HG02981 (cell line): Measurements from ENCODE around the gene ZIC4.
A peak's percentile ranks its signal among the peaks of the same experiment; 100 is the strongest.

Experiments
- ATAC-seq: cut with Tn5 transposase; IDR thresholded peaks from one replicate; pipeline ENCODE4 v1.9.1; 2021; ENCODE audit warnings: mild to moderate bottlenecking, moderate library complexity; ENCODE audit not compliant: unreplicated experiment

Gene ZIC4

DNA sequence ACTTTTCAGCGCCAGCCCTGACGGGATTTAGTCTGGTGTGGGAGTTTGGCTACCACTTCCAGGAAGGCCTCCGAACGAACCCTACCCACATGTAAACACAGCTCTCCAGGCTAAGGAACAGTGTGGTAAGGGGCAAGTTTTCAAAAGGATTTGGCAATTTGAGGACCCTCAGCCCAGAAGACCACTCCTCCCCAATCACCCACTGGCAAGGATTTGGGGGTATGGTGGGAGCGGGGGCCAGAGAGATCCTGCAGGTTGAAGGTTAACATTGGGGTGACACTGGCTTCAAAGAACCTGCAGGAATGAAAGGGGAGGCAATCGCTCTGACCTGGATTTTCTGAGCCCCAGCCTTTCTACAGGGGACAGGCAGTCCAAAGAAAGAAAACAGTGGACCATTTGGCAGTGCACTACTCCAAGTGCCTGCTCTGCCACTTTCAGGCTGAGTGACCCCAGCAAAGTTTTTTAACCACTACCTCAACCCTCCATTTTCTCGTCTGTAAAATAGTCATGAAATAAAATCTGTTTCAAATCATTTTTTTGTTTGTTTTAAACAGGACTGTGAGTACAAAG, 34.5 kb downstream of the ZIC4 start:
- ATAC-seq = no peak

DNA sequence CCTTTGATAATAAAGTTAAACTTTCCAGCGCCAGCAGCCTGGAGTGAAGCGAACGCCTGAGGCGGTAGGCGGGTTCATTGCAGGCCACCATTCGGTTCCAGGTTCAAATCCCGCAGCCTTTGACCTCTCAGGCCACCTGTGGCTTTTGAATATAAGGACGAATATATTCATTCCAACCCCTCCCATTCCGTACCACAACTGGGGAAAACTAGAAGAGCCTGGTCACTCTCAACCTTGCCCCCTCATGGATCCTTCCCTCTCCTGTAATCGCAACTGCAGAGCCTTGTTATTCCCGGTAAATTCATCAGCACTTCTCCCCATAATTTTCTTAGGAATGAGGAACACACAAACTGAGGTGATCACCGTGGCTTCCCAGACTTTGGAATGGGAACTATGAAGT, 35.2 kb downstream of the ZIC4 start:
- ATAC-seq = no peak

DNA sequence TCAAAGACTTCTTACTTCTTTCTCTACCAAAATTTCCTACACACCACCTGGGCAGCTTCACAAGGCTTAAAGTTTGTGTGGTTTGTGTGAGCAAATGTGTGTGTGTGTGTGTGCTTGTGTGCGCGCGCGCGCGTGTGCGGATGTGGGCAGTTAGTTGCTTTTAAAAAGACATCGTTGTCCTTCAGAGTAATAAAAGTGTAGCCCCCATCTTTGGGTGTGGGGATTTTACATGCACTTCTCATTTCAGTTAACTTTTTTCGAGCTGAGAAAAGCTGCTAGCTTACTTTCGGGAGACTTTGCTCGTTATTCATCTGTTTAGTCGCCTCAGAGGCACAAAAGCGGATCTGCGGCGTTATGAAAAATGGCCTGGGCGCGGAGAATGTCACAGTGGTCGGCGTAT, 36.0 kb downstream of the ZIC4 start:
- no peak for ATAC-seq

DNA sequence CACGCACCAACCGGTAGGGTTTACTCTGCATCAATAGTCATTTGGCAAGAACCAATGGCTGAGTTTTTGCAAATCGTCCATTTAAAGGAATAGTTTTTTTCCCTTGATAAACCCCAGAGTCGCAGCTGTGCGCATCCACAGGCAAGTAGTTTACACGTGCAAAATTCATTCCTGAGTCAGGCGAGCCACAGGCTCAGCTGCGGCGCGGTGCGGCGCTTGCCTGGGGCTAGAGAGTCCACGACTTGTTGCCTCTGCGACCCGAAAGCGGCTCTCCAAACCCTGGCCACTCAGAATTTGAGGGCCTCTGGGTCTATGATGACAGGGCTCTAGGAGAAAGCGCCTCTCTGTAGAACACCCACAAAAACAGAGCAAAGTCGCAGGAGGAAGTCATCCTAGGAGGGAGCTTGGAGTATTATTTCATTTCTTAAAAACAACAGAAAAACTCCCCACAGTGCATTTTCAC, 36.7 kb downstream of the ZIC4 start:
- no peak for ATAC-seq

DNA sequence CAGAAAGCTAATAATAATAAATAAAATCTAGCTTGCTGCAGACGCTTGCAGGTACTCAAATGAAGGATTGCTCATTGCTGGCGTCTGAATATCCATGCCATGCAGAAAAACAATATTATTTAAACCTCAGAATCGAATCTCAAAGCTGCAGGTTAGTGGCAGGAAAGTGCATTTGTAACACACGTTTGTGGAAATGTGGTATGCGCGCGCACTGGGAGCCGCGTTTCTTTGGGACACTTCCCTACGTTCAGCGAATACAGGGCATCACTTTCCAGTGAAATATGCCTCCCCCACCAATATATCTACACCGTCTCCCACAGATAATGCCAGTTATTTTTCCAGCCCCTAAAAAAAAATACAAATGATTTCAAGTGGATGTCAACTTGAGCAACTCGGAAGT, 37.1 kb downstream of the ZIC4 start:
- ATAC-seq = no peak

DNA sequence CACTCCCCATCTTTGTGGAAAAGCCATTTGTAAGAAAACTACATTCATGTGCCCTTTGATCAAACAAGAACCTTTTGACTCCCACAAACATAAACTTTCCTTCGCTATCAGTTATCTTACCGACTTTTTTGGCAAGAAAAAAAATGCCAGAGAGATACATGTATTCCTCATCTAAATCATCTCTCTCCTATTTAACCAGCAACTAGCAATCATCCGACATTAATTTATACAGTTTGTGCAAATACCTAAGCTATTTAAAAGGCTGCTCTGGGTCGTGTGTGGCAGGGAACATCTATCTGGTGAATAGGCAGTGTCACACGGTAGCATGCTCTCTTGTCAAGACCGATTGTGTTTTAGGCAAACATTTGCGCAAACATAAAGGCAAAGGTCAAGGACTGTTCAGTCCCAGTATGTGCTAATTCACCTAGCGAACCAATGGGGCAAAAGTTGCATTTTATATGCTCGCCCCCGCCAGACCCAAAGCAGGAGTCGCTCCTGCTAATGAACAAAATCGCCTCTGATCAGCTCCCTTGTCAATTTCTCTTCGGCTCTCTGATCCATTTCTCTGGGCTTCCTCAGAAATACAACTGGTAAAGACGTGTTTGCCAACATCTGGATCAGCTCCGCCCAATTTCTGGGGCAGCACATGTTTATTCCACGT, 37.7 kb downstream of the ZIC4 start:
- no peak for ATAC-seq

DNA sequence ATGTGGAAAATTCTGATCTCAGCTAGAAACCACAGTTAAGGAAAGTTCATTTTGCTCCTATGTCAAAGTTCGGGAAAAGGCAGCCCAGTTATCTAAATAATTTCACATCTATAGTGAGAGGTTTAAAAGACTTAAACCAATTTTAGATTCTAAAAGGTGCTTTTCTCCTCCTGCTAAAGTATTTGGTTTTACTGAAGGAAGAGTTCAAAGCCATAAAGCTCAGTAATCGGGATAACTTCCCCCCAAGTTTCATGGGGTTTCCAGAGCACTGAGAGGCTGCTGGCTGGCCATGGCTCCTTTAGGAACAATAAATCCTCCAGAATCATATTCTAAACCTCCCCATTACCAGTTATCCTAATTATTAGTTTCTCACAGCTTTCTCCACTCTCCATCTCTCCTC, 38.2 kb downstream of the ZIC4 start:
- no peak for ATAC-seq

DNA sequence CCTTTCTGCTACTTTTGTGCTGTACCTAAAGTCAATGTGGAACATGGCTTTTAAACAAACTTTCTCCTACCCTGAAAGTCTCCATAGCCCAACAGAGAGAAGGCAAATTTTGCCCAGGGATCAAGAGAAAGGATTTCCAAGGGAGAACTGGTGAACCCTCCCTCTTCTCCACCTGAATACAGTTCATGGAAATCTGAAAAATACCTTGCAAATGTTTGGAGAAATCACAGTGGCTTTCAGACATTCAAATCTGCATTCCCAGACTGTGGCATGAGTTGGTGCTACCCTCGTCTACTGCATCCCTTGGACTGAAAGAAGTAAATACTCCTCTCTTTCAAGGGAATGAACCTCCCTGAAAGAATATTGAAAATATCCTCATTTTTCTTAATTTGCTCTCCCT, 38.7 kb downstream of the ZIC4 start:
- no peak for ATAC-seq

DNA sequence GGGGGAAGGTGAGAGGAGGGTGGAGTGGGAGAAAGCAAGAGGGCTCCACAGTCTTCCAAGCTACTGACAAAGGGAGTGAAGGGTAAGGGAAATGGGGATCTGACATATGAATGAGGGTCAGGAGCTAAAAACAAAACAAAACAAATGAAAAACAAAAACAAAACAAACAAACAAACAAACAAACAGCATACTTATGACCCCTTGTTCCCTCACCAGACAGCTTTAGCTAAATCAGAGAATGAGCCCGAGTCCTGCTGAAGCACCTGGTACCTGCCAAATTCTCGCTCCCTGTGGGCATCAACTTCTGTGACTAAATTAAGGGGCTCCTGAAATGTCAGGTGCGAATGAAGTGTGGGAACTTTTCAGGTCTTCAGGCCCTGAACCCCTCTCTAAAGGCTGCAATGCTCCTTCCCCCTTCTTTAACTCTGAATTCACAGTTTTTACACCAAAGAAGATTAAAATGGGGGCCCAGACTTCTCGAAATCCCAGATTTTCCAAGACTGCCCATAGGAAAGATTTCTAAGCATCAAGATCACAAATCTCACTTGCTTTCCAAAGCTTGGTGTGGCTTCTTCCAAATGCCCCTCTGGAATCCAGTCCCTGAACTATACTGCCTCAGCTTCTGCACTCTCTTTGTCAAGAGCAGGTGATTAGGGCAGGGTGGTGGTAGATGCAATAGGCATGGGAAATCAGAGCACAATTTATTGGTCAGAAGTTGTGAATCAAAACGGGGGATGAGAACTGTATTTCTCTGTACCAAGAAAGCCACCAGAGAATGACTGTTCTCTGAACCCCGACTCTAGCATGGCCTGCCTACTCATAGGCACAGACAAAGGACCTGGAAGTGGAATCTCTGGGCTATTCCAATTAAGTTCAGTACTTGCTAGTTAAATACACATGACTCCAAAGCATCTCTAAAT, 40.9 kb downstream of the ZIC4 start:
- no peak for ATAC-seq

DNA sequence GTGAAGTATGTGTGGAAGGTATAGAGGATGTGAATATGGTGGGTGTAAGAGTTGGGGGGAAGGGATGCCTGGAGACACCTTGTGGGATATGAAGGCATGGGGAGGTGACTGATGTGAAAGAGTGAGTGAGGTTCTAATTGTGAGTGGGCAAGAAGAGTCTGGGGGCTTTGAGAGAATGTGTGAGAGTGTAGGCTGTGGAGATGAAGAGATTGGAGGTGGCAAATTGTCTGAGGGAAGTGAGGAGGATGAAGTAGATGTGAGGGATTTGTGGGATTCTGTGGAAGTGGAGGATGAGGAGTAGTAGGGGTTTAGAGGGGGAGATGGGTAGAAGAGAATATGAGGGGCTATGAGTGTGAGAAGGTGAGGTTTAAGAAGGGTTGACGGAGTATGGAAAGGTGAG, 41.6 kb downstream of the ZIC4 start:
- ATAC-seq = no peak

DNA sequence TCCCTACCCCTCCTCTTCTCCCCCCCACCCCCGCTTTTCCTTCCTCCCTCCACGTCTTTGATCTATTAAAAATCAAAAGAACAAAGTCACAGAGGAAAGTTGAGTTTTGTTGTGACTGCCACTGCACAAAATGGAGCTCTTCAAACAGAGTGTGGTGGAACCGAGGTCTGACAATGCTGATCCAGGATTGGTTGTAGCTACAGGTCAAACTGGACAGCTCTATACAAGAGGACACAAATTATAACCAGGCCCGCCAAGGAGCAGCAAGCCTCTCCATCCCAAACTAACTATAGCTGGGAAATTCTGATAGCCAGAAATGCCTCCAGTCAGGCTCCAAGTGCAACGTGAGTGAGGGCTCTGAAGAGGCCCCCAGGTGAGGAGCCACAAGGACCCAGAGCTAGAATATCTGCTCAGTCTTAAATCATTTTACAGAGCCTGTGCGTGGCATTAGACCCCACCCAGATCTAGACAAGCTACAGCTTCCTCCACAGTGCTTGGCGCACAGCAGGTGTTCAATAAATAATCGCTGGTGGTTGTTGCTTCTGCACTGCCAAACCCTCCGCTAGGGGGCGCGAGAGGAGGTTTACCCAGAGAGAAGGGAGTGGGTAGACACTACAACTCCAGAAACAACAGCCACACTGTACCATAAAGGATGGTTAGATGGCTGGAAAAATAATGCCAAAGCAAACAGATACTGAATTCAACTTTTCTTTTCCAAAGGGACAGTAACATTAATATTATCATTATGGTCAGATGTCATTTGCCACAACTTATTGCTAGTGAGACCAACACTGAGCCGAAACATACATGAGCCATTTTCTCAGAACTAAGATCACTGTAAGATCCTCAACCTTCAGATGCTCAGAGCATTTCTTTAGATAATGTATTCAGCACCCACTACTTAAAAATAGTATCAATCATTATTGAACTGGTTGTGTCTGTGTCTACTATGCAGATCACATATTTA, 44.6 kb downstream of the ZIC4 start:
- peak; percentile 53 for ATAC-seq

DNA sequence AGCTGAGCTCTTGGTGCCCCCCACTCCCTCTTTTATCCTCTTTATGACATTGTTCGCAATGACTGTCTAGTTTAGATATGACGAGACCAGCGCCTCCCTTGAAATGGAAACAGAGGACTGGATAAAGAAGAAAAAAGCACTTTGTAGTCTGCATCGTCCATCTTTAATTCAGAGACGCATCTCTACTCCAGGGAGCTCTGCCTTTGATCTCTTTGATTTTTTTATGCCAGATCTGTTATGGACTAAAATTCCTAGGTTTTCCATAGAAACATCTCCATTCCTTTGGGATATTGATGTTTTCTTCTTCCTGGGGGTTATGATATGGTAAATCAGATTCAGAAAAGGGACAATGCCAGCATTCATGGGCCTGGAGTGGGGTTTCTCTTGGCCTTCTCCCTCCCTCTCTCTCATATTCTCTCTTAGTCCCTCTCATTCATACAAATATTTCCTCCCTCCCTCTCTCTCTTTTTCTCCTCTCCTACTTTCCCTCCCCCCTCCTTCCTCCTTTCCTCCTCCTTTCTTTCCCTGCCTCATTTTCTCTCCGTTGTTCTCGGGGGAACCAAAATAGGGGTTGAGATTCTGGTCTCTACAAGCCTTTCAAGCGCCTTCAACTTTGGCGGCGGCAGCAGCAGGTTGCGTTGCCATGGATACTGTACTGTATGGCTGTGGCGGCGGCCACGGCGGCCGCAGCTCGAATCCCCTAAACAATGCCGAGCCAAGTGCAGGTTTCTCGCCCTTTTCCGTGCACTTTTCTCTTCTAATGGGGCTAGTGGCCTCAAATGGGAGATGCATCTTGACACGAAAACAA, 45.5 kb downstream of the ZIC4 start:
- no peak for ATAC-seq

DNA sequence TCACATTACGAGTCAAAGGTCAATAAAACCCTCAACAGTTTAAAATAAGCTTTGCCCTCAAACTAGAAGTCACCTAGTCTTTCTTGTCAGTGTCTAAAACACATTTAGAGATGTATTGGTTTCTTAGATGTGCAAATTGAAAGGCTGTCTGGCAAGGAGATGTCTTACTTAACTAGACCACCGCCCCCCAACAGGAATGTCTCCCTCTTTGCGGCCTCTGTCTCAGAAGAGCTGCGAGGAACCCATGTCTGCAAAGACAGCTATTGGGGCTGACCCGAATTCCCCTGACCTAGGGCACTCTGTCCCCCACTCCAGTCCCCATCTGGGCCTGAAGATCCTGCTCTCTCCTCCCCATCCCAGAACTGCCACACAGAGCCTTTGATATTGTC, 46.3 kb downstream of the ZIC4 start:
- ATAC-seq = no peak

DNA sequence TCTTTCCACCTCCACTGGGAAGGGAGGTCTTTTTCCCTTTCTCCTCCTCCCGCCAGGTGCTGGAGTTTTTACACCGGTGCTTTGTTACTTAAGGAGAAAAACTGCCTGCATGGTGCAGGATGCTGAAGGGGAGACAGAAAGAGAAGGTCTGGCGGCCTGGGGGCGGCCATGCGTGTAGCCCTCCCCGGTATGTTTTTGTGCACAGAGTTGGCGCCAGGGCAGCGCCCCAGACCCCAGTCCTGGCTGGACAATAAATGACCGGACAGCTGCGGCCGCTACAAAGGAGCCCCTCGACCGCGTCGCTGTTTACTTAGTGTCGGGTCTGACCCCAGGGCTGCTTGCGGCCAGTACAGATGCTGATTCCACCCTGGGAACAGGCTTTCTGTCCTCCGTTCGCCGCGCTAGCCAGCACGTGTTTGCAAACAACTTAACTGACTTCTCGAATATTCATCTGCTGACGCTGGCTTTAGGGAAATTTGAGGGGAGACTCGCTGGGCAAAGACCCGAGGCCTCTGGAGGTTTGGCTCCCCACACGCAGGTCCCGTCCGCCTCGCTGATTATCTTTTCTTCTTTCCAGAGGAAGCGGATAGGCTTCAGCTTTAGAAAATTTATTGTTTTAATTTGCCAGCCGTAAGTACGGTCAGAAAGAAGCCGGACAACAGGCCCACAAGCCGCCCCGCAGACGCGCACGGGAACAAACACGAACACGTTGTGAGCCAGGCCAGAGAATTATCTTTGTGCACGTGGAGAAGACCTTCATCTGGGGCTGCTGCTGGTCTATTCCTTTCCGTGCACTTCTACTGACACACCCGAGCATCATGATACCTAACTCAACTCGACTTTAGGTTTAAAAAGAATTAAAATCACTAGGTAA, 46.9 kb downstream of the ZIC4 start:
- ATAC-seq = no peak

DNA sequence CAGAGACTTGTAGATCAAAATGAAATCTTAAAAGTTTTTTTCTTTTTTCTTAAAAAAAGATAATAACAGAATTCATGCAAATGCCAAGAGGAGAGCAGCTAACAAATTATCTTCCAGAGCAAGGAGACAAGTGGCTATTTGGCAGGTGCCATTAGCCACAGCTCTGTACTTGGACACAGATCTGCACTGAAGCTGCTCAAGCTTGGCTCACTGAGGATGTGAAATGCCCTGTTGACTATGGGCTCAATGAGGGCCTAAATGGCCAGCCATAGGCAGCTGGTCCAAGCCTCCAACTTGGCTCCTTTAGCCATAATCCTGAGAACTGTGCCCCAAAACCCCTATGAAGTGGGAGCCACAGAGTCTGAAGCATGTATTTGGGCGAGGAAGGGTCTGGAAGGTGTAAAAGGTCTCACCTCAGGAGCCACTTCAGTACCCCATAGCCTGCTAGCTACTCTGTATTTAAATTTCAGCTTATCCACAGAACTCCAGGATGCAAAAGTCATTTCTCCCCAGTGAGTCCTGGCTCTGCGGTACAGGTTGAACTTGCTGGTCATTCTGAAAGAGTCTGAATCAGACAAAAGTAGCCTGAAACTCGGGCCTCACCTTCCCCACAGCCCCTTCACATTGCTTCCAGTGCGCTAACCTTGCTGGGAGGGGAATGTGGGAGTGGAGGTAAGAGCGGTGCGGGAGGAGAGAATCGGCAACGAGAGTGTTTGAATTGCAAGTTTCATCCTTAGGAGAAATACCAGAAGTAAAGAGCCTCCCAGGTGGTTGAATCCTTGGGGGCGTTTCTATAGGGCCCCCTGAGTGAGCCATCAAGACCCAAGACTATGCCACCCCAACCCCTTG, 48.0 kb downstream of the ZIC4 start:
- ATAC-seq = no peak

DNA sequence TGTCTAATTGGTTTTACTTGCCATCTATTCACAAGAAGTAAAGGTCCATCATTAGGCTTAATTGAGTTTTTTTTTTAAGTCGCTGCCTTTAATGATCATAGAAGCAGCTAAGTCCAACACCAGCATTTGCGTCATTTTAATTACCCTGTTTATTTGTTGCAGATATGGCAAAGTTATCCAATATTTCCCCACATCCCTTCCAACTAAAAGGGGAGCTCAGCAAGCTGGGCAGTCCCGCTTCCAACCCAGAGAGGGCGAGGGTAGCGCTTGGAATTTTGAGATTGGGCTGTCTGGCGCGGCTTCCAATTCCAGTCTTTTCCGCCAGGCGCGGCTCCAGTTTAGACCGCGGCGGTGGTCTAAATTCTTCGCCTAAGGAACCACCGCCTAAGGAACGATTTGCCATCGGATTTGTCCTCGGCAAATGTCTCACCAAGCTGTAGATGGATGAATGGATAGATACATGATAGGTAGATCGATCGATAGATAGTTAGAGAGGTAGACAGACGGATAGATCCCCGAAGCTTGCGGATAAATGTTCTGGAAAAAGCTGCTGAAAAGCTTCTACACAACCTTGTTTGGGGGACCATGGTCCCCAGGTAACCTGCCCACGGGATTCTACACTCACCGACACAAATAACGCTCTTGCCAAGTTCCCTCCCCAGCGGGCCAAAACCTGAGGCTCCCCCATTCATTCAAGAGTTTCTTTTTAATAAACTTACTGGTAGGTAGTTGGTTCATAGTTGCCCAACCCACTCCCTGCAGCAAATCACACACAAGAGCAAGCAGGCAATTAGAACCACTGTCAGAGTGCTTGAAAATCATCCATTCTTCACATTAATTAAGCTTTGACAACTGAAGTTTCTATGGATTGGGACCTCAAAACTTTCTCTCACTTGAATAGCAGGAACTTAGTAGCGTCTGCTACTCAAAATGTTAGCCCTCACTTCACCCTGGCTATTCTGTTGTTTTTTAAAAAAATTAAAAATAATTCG, 49.1 kb downstream of the ZIC4 start:
- no peak for ATAC-seq
